Smooth muscle cell (in vitro differentiated cells): Measurements from ENCODE around the gene UBE2N. TPM values are rescaled to one million over a fixed set of nuclear protein-coding genes. Genes with fewer than 3 reads are reported as not detected.
A peak's percentile ranks its signal among the peaks of the same experiment; 100 is the strongest.

Experiments used
- DNase-seq: peaks from one replicate; lab custom pipeline; 2025; ENCODE audit not compliant: unreplicated experiment; lab: John Stamatoyannopoulos, UW
- H2AFZ ChIP-seq: fragments of 200-600 bp; sonication (generic); 2 replicates; pipeline ENCODE4 v1.6.0; 2016; ENCODE audit warnings: antibody characterized with exemption, low read depth, mild to moderate bottlenecking
- H3F3A ChIP-seq: fragments of 200-600 bp; sonication (generic); 2 replicates; pipeline ENCODE4 v1.6.0; 2017; ENCODE audit warnings: antibody characterized with exemption, low read depth
- H3K27ac ChIP-seq: fragments of 200-600 bp; sonication (generic); 2 replicates; pipeline ENCODE4 v1.5.1; 2016; ENCODE audit warnings: low read depth, mild to moderate bottlenecking
- H3K27me3 ChIP-seq: fragments of 200-600 bp; sonication (generic); 2 replicates; pipeline ENCODE4 v1.6.1; 2016; ENCODE audit warnings: low read depth, mild to moderate bottlenecking
- H3K36me3 ChIP-seq: fragments of 200-600 bp; sonication (generic); 2 replicates; pipeline ENCODE4 v1.5.1; 2016; ENCODE audit warnings: low read depth
- H3K4me1 ChIP-seq: fragments of 200-600 bp; sonication (generic); 2 replicates; pipeline ENCODE4 v1.5.1; 2016; ENCODE audit warnings: low read depth
- H3K4me2 ChIP-seq: fragments of 200-600 bp; sonication (generic); 2 replicates; pipeline ENCODE4 v1.6.0; 2016; ENCODE audit warnings: mild to moderate bottlenecking
- H3K4me3 ChIP-seq: fragments of 200-600 bp; sonication (generic); 2 replicates; pipeline ENCODE4 v1.5.1; 2016; ENCODE audit warnings: mild to moderate bottlenecking
- H3K79me2 ChIP-seq: fragments of 200-600 bp; sonication (generic); 2 replicates; pipeline ENCODE4 v1.6.0; 2016; ENCODE audit warnings: low read depth, mild to moderate bottlenecking
- H3K9ac ChIP-seq: fragments of 200-600 bp; sonication (generic); 2 replicates; pipeline ENCODE4 v1.6.0; 2016; ENCODE audit warnings: low read depth
- H3K9me3 ChIP-seq: fragments of 200-600 bp; sonication (generic); replicated peaks from 2 replicates; pipeline ENCODE4 v1.5.1; 2016; ENCODE audit warnings: low read depth
- H4K20me1 ChIP-seq: fragments of 200-600 bp; sonication (generic); 2 replicates; pipeline ENCODE4 v1.6.0; 2016; ENCODE audit warnings: low read depth
- WGBS: methylation state at CpG from one replicate; pipeline ENCODE4 v1.1.7; 2016; ENCODE audit warnings: low lambda C conversion rate; 5-methylcytosine and 5-hydroxymethylcytosine counted together
- polyA plus RNA-seq: library from polyadenylated mRNA; unstranded; fragments of >200 nt; fragmentation: Nextera tagmentation; extraction: Ambion mirVana; gene quantifications from 2 replicates; pipeline ENCODE4 v1.2.1, GENCODE V29; 2016
- total RNA-seq: library from RNA; depleted of rRNA; stranded (reverse); fragments of >200 nt; gene quantifications from 2 replicates; pipeline ENCODE4 v1.2.3, GENCODE V29; 2014
- TF ChIP-seq, protein P1 (sequence below): fragments of 200-600 bp; sonication (generic); IDR thresholded peaks from 2 replicates; pipeline ENCODE4 v1.5.1; 2017; ENCODE audit warnings: borderline replicate concordance, mild to moderate bottlenecking, antibody characterized with exemption; ENCODE audit not compliant: insufficient read depth, poor library complexity, severe bottlenecking

The UBE2N gene
- total and polyA plus RNA-seq, 2 experiments from 2014 or later: 61.3 to 111 TPM

DNA sequence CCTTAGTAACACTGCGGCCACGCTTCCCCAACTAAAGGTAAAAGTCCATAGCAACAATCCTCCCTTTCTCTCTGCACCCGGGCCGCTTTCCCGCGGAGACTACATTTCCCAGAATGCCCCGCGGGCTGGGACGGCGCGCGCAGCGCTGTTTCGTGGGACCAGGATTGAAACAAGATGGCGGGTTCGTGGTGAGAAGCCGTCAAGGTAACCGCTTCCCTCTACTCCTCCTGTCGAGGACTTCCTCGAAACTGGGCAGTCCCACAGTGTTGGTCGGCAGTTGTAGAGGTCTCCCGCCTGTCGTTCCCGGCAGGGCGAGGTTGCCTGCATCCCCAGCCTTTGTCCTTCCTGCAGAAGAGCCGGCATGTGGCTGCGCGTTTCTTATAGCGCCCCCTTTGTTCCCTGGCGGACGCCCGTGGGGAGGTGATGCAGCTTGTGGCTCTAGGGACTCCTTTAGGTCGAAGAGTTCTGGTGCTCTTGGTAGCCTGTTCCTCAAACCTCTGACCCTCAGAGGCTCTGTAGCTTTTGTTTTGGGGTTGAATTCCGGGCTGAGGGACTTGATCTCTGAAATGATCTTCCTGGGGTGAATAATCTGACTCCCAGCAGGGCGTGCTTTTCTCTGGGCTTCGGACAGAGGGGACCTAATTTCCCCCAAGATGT lies 25.7 kb upstream of the UBE2N start, which contains the start of gene MRPL42:
Gene MRPL42 (plus strand): TSS at position 164 of the 657 bp plus-strand sequence. CDS start 1,772 bp downstream, outside the sequence.
- Histone ChIP-seq H3K4me1 (peaks cover 15% of the 10 kb centered on the region), H4K20me1 (peaks cover 8% of the 10 kb centered on the region), H3K4me3 (peak within 1 kb of the TSS; percentile 77), H3K4me2 (peak within 1 kb of the TSS; percentile 89), H2AFZ (peak within 1 kb of the TSS; percentile 97), H3K9me3 (no peaks in the 10 kb centered on the region), H3F3A (no peaks in the 10 kb centered on the region), H3K9ac (peak within 1 kb of the TSS; percentile 90), H3K27ac (peak within 1 kb of the TSS; percentile 90), H3K36me3 (no peaks in the 10 kb centered on the region), H3K27me3 (no peaks in the 10 kb centered on the region), H3K79me2 (peaks cover 47% of the 10 kb centered on the region)
- DNase-seq: peak; percentile 84
- TF ChIP-seq, protein P1, sequence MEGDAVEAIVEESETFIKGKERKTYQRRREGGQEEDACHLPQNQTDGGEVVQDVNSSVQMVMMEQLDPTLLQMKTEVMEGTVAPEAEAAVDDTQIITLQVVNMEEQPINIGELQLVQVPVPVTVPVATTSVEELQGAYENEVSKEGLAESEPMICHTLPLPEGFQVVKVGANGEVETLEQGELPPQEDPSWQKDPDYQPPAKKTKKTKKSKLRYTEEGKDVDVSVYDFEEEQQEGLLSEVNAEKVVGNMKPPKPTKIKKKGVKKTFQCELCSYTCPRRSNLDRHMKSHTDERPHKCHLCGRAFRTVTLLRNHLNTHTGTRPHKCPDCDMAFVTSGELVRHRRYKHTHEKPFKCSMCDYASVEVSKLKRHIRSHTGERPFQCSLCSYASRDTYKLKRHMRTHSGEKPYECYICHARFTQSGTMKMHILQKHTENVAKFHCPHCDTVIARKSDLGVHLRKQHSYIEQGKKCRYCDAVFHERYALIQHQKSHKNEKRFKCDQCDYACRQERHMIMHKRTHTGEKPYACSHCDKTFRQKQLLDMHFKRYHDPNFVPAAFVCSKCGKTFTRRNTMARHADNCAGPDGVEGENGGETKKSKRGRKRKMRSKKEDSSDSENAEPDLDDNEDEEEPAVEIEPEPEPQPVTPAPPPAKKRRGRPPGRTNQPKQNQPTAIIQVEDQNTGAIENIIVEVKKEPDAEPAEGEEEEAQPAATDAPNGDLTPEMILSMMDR: peak; percentile 81
- 2% methylated on average over 36 of the region's 36 CpGs for WGBS

DNA sequence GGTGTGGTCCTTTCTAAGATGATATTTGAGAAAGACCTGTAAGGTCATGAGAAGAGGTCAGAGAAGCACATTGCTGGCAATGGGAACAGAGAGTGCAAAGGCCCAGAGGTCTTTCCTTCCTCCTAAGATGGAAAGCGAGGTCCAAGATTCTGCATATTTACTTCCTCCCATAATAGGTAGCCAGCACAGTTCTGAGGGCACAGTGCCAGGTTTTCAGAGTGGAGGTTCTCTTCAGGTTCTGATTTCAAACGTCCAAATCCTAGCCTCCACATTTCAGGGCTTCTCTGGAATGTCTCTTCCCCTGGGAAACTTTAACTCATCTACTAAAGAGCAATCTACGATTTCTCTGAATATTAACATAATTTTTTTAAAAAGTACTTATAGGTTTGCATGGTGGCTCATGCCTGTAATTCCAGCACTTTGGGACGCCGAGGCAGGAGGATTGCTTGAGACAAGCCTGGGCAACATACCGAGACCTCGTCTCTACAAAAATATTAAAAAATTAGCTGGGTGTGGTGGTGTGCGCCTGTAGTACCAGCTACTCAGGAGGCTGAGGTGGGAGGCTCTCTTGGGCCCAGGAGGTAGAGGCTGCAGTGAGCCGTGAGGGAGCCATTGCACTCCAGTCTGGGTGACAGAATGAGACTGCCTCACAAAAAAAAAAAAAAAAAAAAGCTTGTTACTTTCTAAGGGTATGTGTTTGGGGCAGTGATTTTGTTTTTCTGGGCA lies 25.0 kb upstream of the UBE2N start:
- DNase-seq: no peak
- WGBS: 95% methylated on average over 9 of the region's 9 CpGs
- peaks cover 8% of the 10 kb centered on the region for H4K20me1 ChIP-seq
- no peaks in the 10 kb centered on the region for H3F3A ChIP-seq
- no peaks in the 10 kb centered on the region for H3K9me3 ChIP-seq
- peak overlapping the region; percentile 77 for H3K4me3 ChIP-seq
- peak overlapping the region; percentile 89 for H3K4me2 ChIP-seq
- H3K79me2 ChIP-seq: peaks cover 40% of the 10 kb centered on the region
- TF ChIP-seq, protein P1: no peak
- no peaks in the 10 kb centered on the region for H3K36me3 ChIP-seq
- peak overlapping the region; percentile 97 for H2AFZ ChIP-seq
- no peak overlapping the region for H3K27ac ChIP-seq
- H3K4me1 ChIP-seq: peaks cover 15% of the 10 kb centered on the region
- no peaks in the 10 kb centered on the region for H3K27me3 ChIP-seq
- no peak overlapping the region for H3K9ac ChIP-seq

DNA sequence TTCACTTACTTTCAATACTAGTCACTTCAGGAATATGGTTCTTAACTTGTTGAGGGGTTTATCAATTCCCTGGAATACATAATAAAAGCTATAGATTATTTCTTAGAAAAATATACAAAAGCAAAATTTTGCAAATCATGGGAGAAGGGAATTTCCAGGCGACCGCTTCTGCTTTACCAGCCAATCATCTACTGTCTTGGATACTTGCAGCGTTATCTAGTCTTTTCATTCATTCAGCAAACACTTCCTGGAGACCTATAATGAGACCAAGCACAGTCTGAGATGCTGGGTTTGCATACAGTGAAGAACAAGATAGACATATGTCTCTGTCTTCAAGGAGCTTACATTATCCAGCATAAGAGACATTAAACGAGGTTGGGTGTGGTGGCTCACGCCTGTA lies 24.1 kb upstream of the UBE2N start:
- Histone ChIP-seq H3F3A (no peaks in the 10 kb centered on the region), H3K36me3 (no peaks in the 10 kb centered on the region), H3K9ac (no peak overlapping the region), H3K4me1 (peaks cover 15% of the 10 kb centered on the region), H3K79me2 (peaks cover 33% of the 10 kb centered on the region), H2AFZ (no peak overlapping the region), H3K4me2 (no peak overlapping the region), H3K27me3 (no peaks in the 10 kb centered on the region), H3K9me3 (no peaks in the 10 kb centered on the region), H3K27ac (no peak overlapping the region), H4K20me1 (peaks cover 5% of the 10 kb centered on the region), H3K4me3 (no peak overlapping the region)
- DNase-seq: no peak
- WGBS: 96% methylated on average over 5 of the region's 5 CpGs
- TF ChIP-seq, protein P1: no peak
